GM23338 (cell line): ENCODE results near the gene OR52E1. TPM values are rescaled to one million over a fixed set of nuclear protein-coding genes. Genes with fewer than 3 reads are reported as not detected.

Source experiments
- ATAC-seq: fragments of 200-7000 bp; cut with Tn5 transposase; 3 replicates; pipeline ENCODE4 v1.9.1; 2020
- DNase-seq: peaks from one replicate; pipeline ENCODE4 v3.0.0-alpha.2; 2015; ENCODE audit warnings: low spot score
- H2AFZ ChIP-seq: fragments of 200-600 bp; sonication (generic); 2 replicates; pipeline ENCODE4 v1.8.0; 2016; ENCODE audit warnings: antibody characterized with exemption, mild to moderate bottlenecking, moderate library complexity
- H3F3A ChIP-seq: fragments of 200-600 bp; sonication (generic); replicated peaks from 2 replicates; pipeline ENCODE4 v1.8.0; 2017; ENCODE audit warnings: antibody characterized with exemption, mixed run types, low read depth
- H3K27ac ChIP-seq: fragments of 200-600 bp; sonication (generic); 2 replicates; pipeline ENCODE4 v1.6.1; 2016; ENCODE audit warnings: low read depth
- H3K27me3 ChIP-seq: fragments of 200-600 bp; sonication (generic); 2 replicates; pipeline ENCODE4 v1.8.0; 2016; ENCODE audit warnings: mild to moderate bottlenecking, mixed run types, moderate library complexity; ENCODE audit not compliant: insufficient read depth
- H3K36me3 ChIP-seq: fragments of 200-600 bp; sonication (generic); 2 replicates; pipeline ENCODE4 v1.8.0; 2016; ENCODE audit warnings: mild to moderate bottlenecking; ENCODE audit not compliant: insufficient read depth
- H3K4me1 ChIP-seq: fragments of 200-600 bp; sonication (generic); 2 replicates; pipeline ENCODE4 v1.8.0; 2016; ENCODE audit warnings: mild to moderate bottlenecking, moderate library complexity; ENCODE audit not compliant: insufficient read depth
- H3K4me2 ChIP-seq: fragments of 200-600 bp; sonication (generic); 2 replicates; pipeline ENCODE4 v1.7.1; 2017; ENCODE audit warnings: mixed run types
- H3K4me3 ChIP-seq: fragments of 200-600 bp; sonication (generic); 2 replicates; pipeline ENCODE4 v1.6.1; 2016; ENCODE audit warnings: mixed run types
- H3K79me2 ChIP-seq: fragments of 200-600 bp; sonication (generic); replicated peaks from 2 replicates; pipeline ENCODE4 v1.8.0; 2017; ENCODE audit warnings: mild to moderate bottlenecking; ENCODE audit not compliant: insufficient read depth
- H3K9me2 ChIP-seq: fragments of 200-600 bp; sonication (generic); 2 replicates; pipeline ENCODE4 v1.8.0; 2017; ENCODE audit not compliant: insufficient read depth
- H4K20me1 ChIP-seq: fragments of 200-600 bp; sonication (generic); replicated peaks from 2 replicates; pipeline ENCODE4 v1.8.0; 2017; ENCODE audit warnings: mild to moderate bottlenecking; ENCODE audit not compliant: insufficient read depth
- H3K27ac Mint-ChIP-seq: 2 replicates; pipeline ENCODE4 v1.8.0; 2020; ENCODE audit warnings: inconsistent platforms, mild to moderate bottlenecking, moderate library complexity, mixed read lengths
- H3K27me3 Mint-ChIP-seq: 3 replicates; pipeline ENCODE4 v1.8.0; 2022; ENCODE audit warnings: low read depth, mild to moderate bottlenecking, moderate library complexity, mixed read lengths, inconsistent platforms; ENCODE audit not compliant: insufficient read depth, poor library complexity
- H3K36me3 Mint-ChIP-seq: 3 replicates; pipeline ENCODE4 v1.8.0; 2021; ENCODE audit warnings: low read depth, mild to moderate bottlenecking, inconsistent platforms, moderate library complexity, mixed read lengths
- H3K4me1 Mint-ChIP-seq: 3 replicates; pipeline ENCODE4 v1.8.0; 2020; ENCODE audit warnings: mild to moderate bottlenecking, inconsistent platforms, mixed read lengths
- H3K4me3 Mint-ChIP-seq: 3 replicates; pipeline ENCODE4 v1.8.0; 2021; ENCODE audit warnings: moderate library complexity, mild to moderate bottlenecking, inconsistent platforms, mixed read lengths
- H3K9me3 Mint-ChIP-seq: 3 replicates; pipeline ENCODE4 v1.8.0; 2020; ENCODE audit warnings: moderate library complexity, mild to moderate bottlenecking, inconsistent platforms, mixed read lengths
- CTCF ChIP-seq, 2 experiments: fragments of 200-600 bp in 1 of 2; sonication (generic) in 1 of 2; conservative IDR thresholded peaks; 2 replicates each; pipeline versions ENCODE4 v1.5.1 to v1.6.1; 2016 to 2017; ENCODE audit warnings: antibody characterized with exemption in 2 of 2, low read depth in 2 of 2, mild to moderate bottlenecking in 2 of 2, moderate library complexity in 1 of 2
- EZH2 ChIP-seq: fragments of 200-600 bp; sonication (generic); IDR thresholded peaks from one replicate; pipeline ENCODE4 v1.8.0; 2017; ENCODE audit warnings: antibody characterized with exemption, mild to moderate bottlenecking, low read depth; ENCODE audit not compliant: unreplicated experiment
- EZH2phosphoT487 ChIP-seq: fragments of 200-600 bp; sonication (generic); IDR thresholded peaks from one replicate; pipeline ENCODE4 v1.8.1; 2018; ENCODE audit warnings: antibody characterized with exemption; ENCODE audit not compliant: unreplicated experiment
- JUNB ChIP-seq: IDR thresholded peaks from one replicate; pipeline ENCODE4 v1.6.1; 2016; ENCODE audit warnings: antibody characterized with exemption; ENCODE audit not compliant: unreplicated experiment
- NANOG ChIP-seq: IDR thresholded peaks from 2 replicates; pipeline ENCODE4 v1.6.1; 2016; ENCODE audit warnings: antibody characterized with exemption, borderline replicate concordance
- POLR2AphosphoS5 ChIP-seq: IDR thresholded peaks from 2 replicates; pipeline ENCODE4 v1.6.1; 2016; ENCODE audit warnings: antibody characterized with exemption, low read depth
- REST ChIP-seq: IDR thresholded peaks from one replicate; pipeline ENCODE4 v1.6.1; 2018; ENCODE audit warnings: antibody characterized with exemption; ENCODE audit not compliant: unreplicated experiment
- STAT1 ChIP-seq: IDR thresholded peaks from one replicate; pipeline ENCODE4 v1.6.1; 2016; ENCODE audit warnings: antibody characterized with exemption; ENCODE audit not compliant: unreplicated experiment
- ZNF331 ChIP-seq: fragments of 250-450 bp; sonication (Bioruptor Pico); IDR thresholded peaks from 2 replicates; pipeline ENCODE4 v1.5.0; 2020; ENCODE audit warnings: low read depth, mild to moderate bottlenecking, moderate library complexity
- polyA plus RNA-seq: library from polyadenylated mRNA; unstranded; fragments of >200 nt; fragmentation: Nextera tagmentation; extraction: Ambion mirVana; gene quantifications from 2 replicates; pipeline ENCODE4 v1.2.1, GENCODE V29; 2016
- total RNA-seq: library from RNA; depleted of rRNA; stranded (reverse); fragments of >200 nt; shearing (Covaris generic); gene quantifications from 2 replicates; pipeline ENCODE4 v1.2.3, GENCODE V29; 2014
- TF ChIP-seq, protein P1 (sequence below): fragments of 250-450 bp; sonication (Bioruptor Pico); IDR thresholded peaks from 2 replicates; pipeline ENCODE4 v1.5.0; 2020; ENCODE audit warnings: mild to moderate bottlenecking, moderate library complexity

The OR52E1 gene
- total and polyA plus RNA-seq, 2 experiments from 2014 or later = not detected

- no peak for TF ChIP-seq JUNB
- TF ChIP-seq ZNF331 = no peak
- no peak for TF ChIP-seq EZH2phosphoT487
- TF ChIP-seq, protein P1, sequence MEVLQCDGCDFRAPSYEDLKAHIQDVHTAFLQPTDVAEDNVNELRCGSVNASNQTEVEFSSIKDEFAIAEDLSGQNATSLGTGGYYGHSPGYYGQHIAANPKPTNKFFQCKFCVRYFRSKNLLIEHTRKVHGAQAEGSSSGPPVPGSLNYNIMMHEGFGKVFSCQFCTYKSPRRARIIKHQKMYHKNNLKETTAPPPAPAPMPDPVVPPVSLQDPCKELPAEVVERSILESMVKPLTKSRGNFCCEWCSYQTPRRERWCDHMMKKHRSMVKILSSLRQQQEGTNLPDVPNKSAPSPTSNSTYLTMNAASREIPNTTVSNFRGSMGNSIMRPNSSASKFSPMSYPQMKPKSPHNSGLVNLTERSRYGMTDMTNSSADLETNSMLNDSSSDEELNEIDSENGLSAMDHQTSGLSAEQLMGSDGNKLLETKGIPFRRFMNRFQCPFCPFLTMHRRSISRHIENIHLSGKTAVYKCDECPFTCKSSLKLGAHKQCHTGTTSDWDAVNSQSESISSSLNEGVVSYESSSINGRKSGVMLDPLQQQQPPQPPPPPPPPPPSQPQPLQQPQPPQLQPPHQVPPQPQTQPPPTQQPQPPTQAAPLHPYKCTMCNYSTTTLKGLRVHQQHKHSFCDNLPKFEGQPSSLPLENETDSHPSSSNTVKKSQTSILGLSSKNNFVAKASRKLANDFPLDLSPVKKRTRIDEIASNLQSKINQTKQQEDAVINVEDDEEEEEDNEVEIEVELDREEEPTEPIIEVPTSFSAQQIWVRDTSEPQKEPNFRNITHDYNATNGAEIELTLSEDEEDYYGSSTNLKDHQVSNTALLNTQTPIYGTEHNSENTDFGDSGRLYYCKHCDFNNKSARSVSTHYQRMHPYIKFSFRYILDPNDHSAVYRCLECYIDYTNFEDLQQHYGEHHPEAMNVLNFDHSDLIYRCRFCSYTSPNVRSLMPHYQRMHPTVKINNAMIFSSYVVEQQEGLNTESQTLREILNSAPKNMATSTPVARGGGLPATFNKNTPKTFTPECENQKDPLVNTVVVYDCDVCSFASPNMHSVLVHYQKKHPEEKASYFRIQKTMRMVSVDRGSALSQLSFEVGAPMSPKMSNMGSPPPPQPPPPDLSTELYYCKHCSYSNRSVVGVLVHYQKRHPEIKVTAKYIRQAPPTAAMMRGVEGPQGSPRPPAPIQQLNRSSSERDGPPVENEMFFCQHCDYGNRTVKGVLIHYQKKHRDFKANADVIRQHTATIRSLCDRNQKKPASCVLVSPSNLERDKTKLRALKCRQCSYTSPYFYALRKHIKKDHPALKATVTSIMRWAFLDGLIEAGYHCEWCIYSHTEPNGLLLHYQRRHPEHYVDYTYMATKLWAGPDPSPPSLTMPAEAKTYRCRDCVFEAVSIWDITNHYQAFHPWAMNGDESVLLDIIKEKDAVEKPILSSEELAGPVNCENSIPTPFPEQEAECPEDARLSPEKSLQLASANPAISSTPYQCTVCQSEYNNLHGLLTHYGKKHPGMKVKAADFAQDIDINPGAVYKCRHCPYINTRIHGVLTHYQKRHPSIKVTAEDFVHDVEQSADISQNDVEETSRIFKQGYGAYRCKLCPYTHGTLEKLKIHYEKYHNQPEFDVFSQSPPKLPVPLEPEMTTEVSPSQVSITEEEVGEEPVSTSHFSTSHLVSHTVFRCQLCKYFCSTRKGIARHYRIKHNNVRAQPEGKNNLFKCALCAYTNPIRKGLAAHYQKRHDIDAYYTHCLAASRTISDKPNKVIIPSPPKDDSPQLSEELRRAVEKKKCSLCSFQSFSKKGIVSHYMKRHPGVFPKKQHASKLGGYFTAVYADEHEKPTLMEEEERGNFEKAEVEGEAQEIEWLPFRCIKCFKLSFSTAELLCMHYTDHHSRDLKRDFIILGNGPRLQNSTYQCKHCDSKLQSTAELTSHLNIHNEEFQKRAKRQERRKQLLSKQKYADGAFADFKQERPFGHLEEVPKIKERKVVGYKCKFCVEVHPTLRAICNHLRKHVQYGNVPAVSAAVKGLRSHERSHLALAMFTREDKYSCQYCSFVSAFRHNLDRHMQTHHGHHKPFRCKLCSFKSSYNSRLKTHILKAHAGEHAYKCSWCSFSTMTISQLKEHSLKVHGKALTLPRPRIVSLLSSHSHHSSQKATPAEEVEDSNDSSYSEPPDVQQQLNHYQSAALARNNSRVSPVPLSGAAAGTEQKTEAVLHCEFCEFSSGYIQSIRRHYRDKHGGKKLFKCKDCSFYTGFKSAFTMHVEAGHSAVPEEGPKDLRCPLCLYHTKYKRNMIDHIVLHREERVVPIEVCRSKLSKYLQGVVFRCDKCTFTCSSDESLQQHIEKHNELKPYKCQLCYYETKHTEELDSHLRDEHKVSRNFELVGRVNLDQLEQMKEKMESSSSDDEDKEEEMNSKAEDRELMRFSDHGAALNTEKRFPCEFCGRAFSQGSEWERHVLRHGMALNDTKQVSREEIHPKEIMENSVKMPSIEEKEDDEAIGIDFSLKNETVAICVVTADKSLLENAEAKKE (CRISPR knock-in tag) = no peak
- TF ChIP-seq NANOG = no peak
- TF ChIP-seq POLR2AphosphoS5 = no peak
- TF ChIP-seq STAT1 = no peak
Observed at GRCh38 chr11:5103066-5103465, 33.7 kb downstream of the OR52E1 start (continued).

- no peaks in the 10 kb centered on the region for H4K20me1 ChIP-seq
- no peaks in the 10 kb centered on the region for H3K36me3 Mint-ChIP-seq
- peak; percentile 3 for DNase-seq
- H3K27me3 ChIP-seq = no peaks in the 10 kb centered on the region
- peaks cover 1% of the 10 kb centered on the region; the same call in 2 of the 3 replicates for H3K4me1 Mint-ChIP-seq
- no peaks in the 10 kb centered on the region for H3K27me3 Mint-ChIP-seq
- H3K9me3 Mint-ChIP-seq = no peaks in the 10 kb centered on the region
- H3K4me1 ChIP-seq = no peaks in the 10 kb centered on the region; the same call in 1 of the 2 replicates
- peak overlapping the region; percentile 22; the same call in 1 of the 2 replicates for H3K27ac Mint-ChIP-seq
- peak overlapping the region; percentile 25; the same call in 1 of the 2 replicates for H2AFZ ChIP-seq
- no peak overlapping the region for H3K27ac ChIP-seq
- ATAC-seq = no peak; the same call in 2 of the 3 replicates
- no peak overlapping the region for H3K4me3 Mint-ChIP-seq
- no peak overlapping the region for H3K4me3 ChIP-seq
- H3K9me2 ChIP-seq = peaks cover 3% of the 10 kb centered on the region; the same call in 1 of the 2 replicates
- H3F3A ChIP-seq = no peaks in the 10 kb centered on the region
- no peaks in the 10 kb centered on the region for H3K36me3 ChIP-seq
- H3K79me2 ChIP-seq = no peaks in the 10 kb centered on the region
- no peak overlapping the region for H3K4me2 ChIP-seq
- TF ChIP-seq REST = no peak
- no peak for TF ChIP-seq EZH2
- TF ChIP-seq NANOG = no peak
- no peak for TF ChIP-seq CTCF (conservative IDR thresholded peaks at IDR 0.05; ENCODE audit: low read depth in 2 of 2)
- no peak for TF ChIP-seq JUNB
- TF ChIP-seq EZH2phosphoT487 = no peak
Observed at GRCh38 chr11:5107285-5107684, 37.9 kb downstream of the OR52E1 start.
